H9 (cell line): Measurements from ENCODE around the gene TELO2. TPM values are rescaled to one million over a fixed set of nuclear protein-coding genes. Genes with fewer than 3 reads are reported as not detected.

Experiments
- DNase-seq: peaks from one replicate; pipeline ENCODE4 v3.0.0-alpha.2; 2017
- H2AFZ ChIP-seq: one replicate; pipeline ENCODE4 v1.6.1; 2013; ENCODE audit warnings: mild to moderate bottlenecking, low read length, control low read depth, moderate library complexity
- H2AK5ac ChIP-seq: 2 replicates; pipeline ENCODE4 v1.6.1; 2013; ENCODE audit warnings: low read length, control low read depth, mixed read lengths; ENCODE audit not compliant: insufficient read length
- H2BK120ac ChIP-seq: one replicate; pipeline ENCODE4 v1.6.1; 2013; ENCODE audit warnings: low read depth, mild to moderate bottlenecking, low read length, control low read depth, inconsistent platforms; ENCODE audit not compliant: poor library complexity, severe bottlenecking
- H2BK12ac ChIP-seq: 2 replicates; pipeline ENCODE4 v1.6.1; 2013; ENCODE audit warnings: low read length, control low read depth, mixed read lengths, low read depth; ENCODE audit not compliant: insufficient read length
- H2BK15ac ChIP-seq: 2 replicates; pipeline ENCODE4 v1.6.1; 2013; ENCODE audit warnings: low read depth, low read length, control low read depth
- H2BK20ac ChIP-seq: one replicate; pipeline ENCODE4 v1.6.1; 2013; ENCODE audit warnings: low read depth, mild to moderate bottlenecking, low read length, control low read depth, inconsistent platforms; ENCODE audit not compliant: poor library complexity, severe bottlenecking
- H2BK5ac ChIP-seq: 2 replicates; pipeline ENCODE4 v1.6.1; 2013; ENCODE audit warnings: low read length, control low read depth, mixed read lengths; ENCODE audit not compliant: insufficient read length
- H3K14ac ChIP-seq: 2 replicates; pipeline ENCODE4 v1.6.1; 2013; ENCODE audit warnings: low read length, control low read depth; ENCODE audit not compliant: insufficient read depth
- H3K18ac ChIP-seq: 2 replicates; pipeline ENCODE4 v1.6.1; 2013; ENCODE audit warnings: low read depth, mild to moderate bottlenecking, mixed read lengths, low read length, control low read depth; ENCODE audit not compliant: insufficient read length
- H3K23ac ChIP-seq: 2 replicates; pipeline ENCODE4 v1.6.1; 2013; ENCODE audit warnings: low read length, control low read depth, mixed read lengths, low read depth; ENCODE audit not compliant: insufficient read length
- H3K23me2 ChIP-seq: 2 replicates; pipeline ENCODE4 v1.6.1; 2013; ENCODE audit warnings: low read depth, mild to moderate bottlenecking, mixed read lengths, low read length, control low read depth; ENCODE audit not compliant: insufficient read length, poor library complexity, severe bottlenecking
- H3K27ac ChIP-seq: 2 replicates; pipeline ENCODE4 v1.5.1; 2013; ENCODE audit warnings: low read length, control low read depth, mixed read lengths, low read depth; ENCODE audit not compliant: insufficient read length
- H3K27me3 ChIP-seq: 2 replicates; pipeline ENCODE4 v1.6.1; 2013; ENCODE audit warnings: low read length, control low read depth, inconsistent platforms; ENCODE audit not compliant: insufficient read depth
- H3K4ac ChIP-seq: 2 replicates; pipeline ENCODE4 v1.6.1; 2013; ENCODE audit warnings: low read depth, mild to moderate bottlenecking, control low read depth, inconsistent platforms, low read length, moderate library complexity
- H3K4me1 ChIP-seq: 2 replicates; pipeline ENCODE4 v1.6.1; 2013; ENCODE audit warnings: low read length, control low read depth, inconsistent platforms; ENCODE audit not compliant: insufficient read depth
- H3K4me2 ChIP-seq: 2 replicates; pipeline ENCODE4 v1.6.1; 2013; ENCODE audit warnings: low read length, control low read depth, mixed read lengths; ENCODE audit not compliant: insufficient read length, insufficient read depth
- H3K56ac ChIP-seq: 2 replicates; pipeline ENCODE4 v1.6.1; 2013; ENCODE audit warnings: low read depth, mild to moderate bottlenecking, mixed read lengths, low read length, control low read depth; ENCODE audit not compliant: insufficient read length
- H3K79me1 ChIP-seq: 2 replicates; pipeline ENCODE4 v1.6.1; 2013; ENCODE audit warnings: low read depth, mild to moderate bottlenecking, moderate library complexity, low read length, control low read depth, inconsistent platforms; ENCODE audit not compliant: insufficient read depth, poor library complexity, severe bottlenecking
- H3K79me2 ChIP-seq: 2 replicates; pipeline ENCODE4 v1.6.1; 2013; ENCODE audit warnings: low read length, control low read depth, inconsistent platforms; ENCODE audit not compliant: insufficient read depth
- H3K9ac ChIP-seq: 2 replicates; pipeline ENCODE4 v1.6.1; 2013; ENCODE audit warnings: low read length, control low read depth, mixed read lengths; ENCODE audit not compliant: insufficient read length; ENCODE audit errors: extremely low read depth
- H3K9me3 ChIP-seq: one replicate; pipeline ENCODE4 v1.6.1; 2013; ENCODE audit warnings: low read depth, low read length, inconsistent platforms; ENCODE audit not compliant: control insufficient read depth
- H3T11ph ChIP-seq: one replicate; pipeline ENCODE4 v1.6.1; 2013; ENCODE audit warnings: mild to moderate bottlenecking, low read length, control low read depth, inconsistent platforms
- H4K20me1 ChIP-seq: one replicate; pipeline ENCODE4 v1.6.1; 2013; ENCODE audit not compliant: control insufficient read depth, insufficient read length, insufficient read depth
- H4K5ac ChIP-seq: 2 replicates; pipeline ENCODE4 v1.6.1; 2013; ENCODE audit warnings: low read depth, mild to moderate bottlenecking, mixed read lengths, low read length, control low read depth; ENCODE audit not compliant: insufficient read length
- H4K8ac ChIP-seq: replicated peaks from 2 replicates; pipeline ENCODE4 v1.6.1; 2013; ENCODE audit warnings: low read length, control low read depth, mixed read lengths, low read depth; ENCODE audit not compliant: insufficient read length
- H4K91ac ChIP-seq: 2 replicates; pipeline ENCODE4 v1.6.1; 2013; ENCODE audit warnings: low read depth, mild to moderate bottlenecking, moderate library complexity, mixed read lengths, low read length, control low read depth; ENCODE audit not compliant: insufficient read length
- H3K27ac Mint-ChIP-seq, 3 experiments: 2 replicates in 2 of 3; 3 replicates in 1 of 3; pipeline ENCODE4 v1.8.0; 2020 to 2021; ENCODE audit warnings: mixed read lengths in 3 of 3, mild to moderate bottlenecking in 1 of 3, moderate library complexity in 1 of 3
- H3K27me3 Mint-ChIP-seq: 2 replicates; pipeline ENCODE4 v1.8.0; 2021; ENCODE audit warnings: low read depth, mild to moderate bottlenecking, moderate library complexity, mixed read lengths
- H3K36me3 Mint-ChIP-seq, 3 experiments: 2 replicates in 2 of 3; 3 replicates in 1 of 3; pipeline ENCODE4 v1.8.0; 2020 to 2021; ENCODE audit warnings: low read depth in 3 of 3, mixed read lengths in 3 of 3; ENCODE audit not compliant: insufficient read depth in 1 of 3
- H3K4me1 Mint-ChIP-seq, 2 experiments: 2 replicates each; pipeline ENCODE4 v1.8.0; 2020; ENCODE audit warnings: mixed read lengths in 2 of 2
- H3K4me3 Mint-ChIP-seq, 2 experiments: 2 replicates in 1 of 2; 3 replicates in 1 of 2; pipeline ENCODE4 v1.8.0; 2020 to 2021; ENCODE audit warnings: mild to moderate bottlenecking in 2 of 2, mixed read lengths in 2 of 2, moderate library complexity in 1 of 2
- H3K9me3 Mint-ChIP-seq, 2 experiments: 2 replicates in 1 of 2; 3 replicates in 1 of 2; pipeline ENCODE4 v1.8.0; 2020; ENCODE audit warnings: mild to moderate bottlenecking in 2 of 2, mixed read lengths in 2 of 2, moderate library complexity in 1 of 2
- WGBS: extraction: QIAGEN DNeasy Blood & Tissue Kit; methylation state at CpG from one replicate; pipeline ENCODE4 v1.1.7; 2013; ENCODE audit warnings: missing lambda C conversion rate, low lambda C conversion rate, mixed read lengths; ENCODE audit not compliant: insufficient read length; ENCODE audit errors: extremely low coverage; 5-methylcytosine and 5-hydroxymethylcytosine counted together
- total RNA-seq: library from RNA; stranded (reverse); gene quantifications from 2 replicates; pipeline ENCODE4 v1.2.1, GENCODE V29; 2021
- TF ChIP-seq, protein P1 (sequence below): fragments of 200-600 bp; sonication (generic); conservative IDR thresholded peaks from 3 replicates; pipeline ENCODE4 v1.8.0; 2021; ENCODE audit warnings: antibody characterized with exemption, mild to moderate bottlenecking

Gene TELO2
- total RNA-seq, 1 experiment from 2014 or later: 98.9 TPM

- H2AK5ac ChIP-seq: no peak overlapping the region
- TF ChIP-seq, protein P1, sequence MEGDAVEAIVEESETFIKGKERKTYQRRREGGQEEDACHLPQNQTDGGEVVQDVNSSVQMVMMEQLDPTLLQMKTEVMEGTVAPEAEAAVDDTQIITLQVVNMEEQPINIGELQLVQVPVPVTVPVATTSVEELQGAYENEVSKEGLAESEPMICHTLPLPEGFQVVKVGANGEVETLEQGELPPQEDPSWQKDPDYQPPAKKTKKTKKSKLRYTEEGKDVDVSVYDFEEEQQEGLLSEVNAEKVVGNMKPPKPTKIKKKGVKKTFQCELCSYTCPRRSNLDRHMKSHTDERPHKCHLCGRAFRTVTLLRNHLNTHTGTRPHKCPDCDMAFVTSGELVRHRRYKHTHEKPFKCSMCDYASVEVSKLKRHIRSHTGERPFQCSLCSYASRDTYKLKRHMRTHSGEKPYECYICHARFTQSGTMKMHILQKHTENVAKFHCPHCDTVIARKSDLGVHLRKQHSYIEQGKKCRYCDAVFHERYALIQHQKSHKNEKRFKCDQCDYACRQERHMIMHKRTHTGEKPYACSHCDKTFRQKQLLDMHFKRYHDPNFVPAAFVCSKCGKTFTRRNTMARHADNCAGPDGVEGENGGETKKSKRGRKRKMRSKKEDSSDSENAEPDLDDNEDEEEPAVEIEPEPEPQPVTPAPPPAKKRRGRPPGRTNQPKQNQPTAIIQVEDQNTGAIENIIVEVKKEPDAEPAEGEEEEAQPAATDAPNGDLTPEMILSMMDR: no peak
- H2BK120ac ChIP-seq: no peak overlapping the region
- no peak overlapping the region for H3K56ac ChIP-seq
- no peak overlapping the region for H3K18ac ChIP-seq
- Mint-ChIP-seq H3K4me1 (peaks cover 8 to 10% of the 10 kb centered on the region in 2 experiments; a peak in 3 of 4 replicates), H3K9me3 (no peaks in the 10 kb centered on the region), H3K27me3 (no peaks in the 10 kb centered on the region), H3K27ac (no peak overlapping the region), H3K36me3 (peaks cover 10 to 46% (median 40%) of the 10 kb centered on the region in 3 experiments; a peak in 6 of 7 replicates), H3K4me3 (no peak overlapping the region)
- DNase-seq: no peak
- no peaks in the 10 kb centered on the region for H3K4me1 ChIP-seq
- WGBS: no CpG with 5 or more reads among the region's 11 CpGs
- no peak overlapping the region for H4K8ac ChIP-seq
- no peak overlapping the region for H3T11ph ChIP-seq
- H2BK5ac ChIP-seq: no peak overlapping the region
- H3K14ac ChIP-seq: no peak overlapping the region
- no peak overlapping the region for H3K4me2 ChIP-seq
- no peaks in the 10 kb centered on the region for H3K23me2 ChIP-seq
- no peak overlapping the region for H3K9ac ChIP-seq
- H2BK12ac ChIP-seq: no peak overlapping the region
- no peaks in the 10 kb centered on the region for H3K9me3 ChIP-seq
- H3K79me1 ChIP-seq: no peaks in the 10 kb centered on the region
- H3K27me3 ChIP-seq: no peaks in the 10 kb centered on the region
- H3K4ac ChIP-seq: no peak overlapping the region
- no peaks in the 10 kb centered on the region for H4K20me1 ChIP-seq
- H2BK20ac ChIP-seq: no peak overlapping the region
- no peak overlapping the region for H4K5ac ChIP-seq
- no peak overlapping the region for H2AFZ ChIP-seq
- no peak overlapping the region for H3K23ac ChIP-seq
- H3K79me2 ChIP-seq: no peaks in the 10 kb centered on the region
- no peak overlapping the region for H2BK15ac ChIP-seq
- no peak overlapping the region for H4K91ac ChIP-seq
- H3K27ac ChIP-seq: no peak overlapping the region
Observed at GRCh38 chr16:1557576-1557975, 64.4 kb downstream of the TELO2 start.
